Adrenal gland (tissue), 12 donors: Measurements from ENCODE around the gene CCDC27. TPM values are rescaled to one million over a fixed set of nuclear protein-coding genes. Genes with fewer than 3 reads are reported as not detected.

Experiments used
- DNase-seq, 7 donors: peaks; one replicate each; pipeline ENCODE4 v3.0.0-alpha.2; 2019 to 2020
- H3K27ac ChIP-seq, 5 donors: fragments of 200-600 bp; sonication (generic) in 4 of 5; 1 replicate in 3 of 5; 2 replicates in 2 of 5; pipeline versions ENCODE4 v1.5.1 to v1.8.0; 2016 to 2020; ENCODE audit warnings: mild to moderate bottlenecking in 1 of 5
- H3K27me3 ChIP-seq: fragments of 200-600 bp; 2 replicates; pipeline ENCODE4 v1.8.0; 2021
- H3K36me3 ChIP-seq, 2 donors: fragments of 200-600 bp; replicated peaks in 1 of 2; 1 replicate in 1 of 2; 2 replicates in 1 of 2; pipeline versions ENCODE4 v1.5.1 to v1.8.0; 2018 to 2022
- H3K4me1 ChIP-seq, 2 donors: fragments of 200-600 bp; replicated peaks in 1 of 2; 1 replicate in 1 of 2; 2 replicates in 1 of 2; pipeline versions ENCODE4 v1.5.1 to v1.8.0; 2018 to 2021
- H3K4me3 ChIP-seq, 4 donors: fragments of 200-600 bp; sonication (generic) in 3 of 4; one replicate each; pipeline ENCODE4 v1.5.1; 2016 to 2018
- H3K9me3 ChIP-seq, 3 donors: fragments of 200-600 bp; sonication (generic) in 1 of 3; replicated peaks in 1 of 3; 1 replicate in 2 of 3; 2 replicates in 1 of 3; pipeline versions ENCODE4 v1.5.1 to v1.8.0; 2016 to 2021
- POLR2A ChIP-seq, 2 donors: fragments of 450-650 bp; IDR thresholded peaks; one replicate each; pipeline ENCODE4 v1.6.1; 2017; ENCODE audit warnings: antibody characterized with exemption in 2 of 2, mild to moderate bottlenecking in 2 of 2, moderate library complexity in 1 of 2
- WGBS, 4 donors: extraction: QIAGEN DNeasy Blood & Tissue Kit in 2 of 4; methylation state at CpG; one replicate each; pipeline versions ENCODE4 v1.1.5 to v1.1.7; 2013 to 2017; 5-methylcytosine and 5-hydroxymethylcytosine counted together
- intact Hi-C, 2 donors: fragments of 100-400 bp; cut with DNase I; formaldehyde crosslinking; loops; one replicate each; pipeline versions ENCODE4 v1.14.1 to v1.15.0; 2022 to 2023
- polyA plus RNA-seq, 3 donors: library from polyadenylated mRNA; stranded (reverse); fragments of 200-250 nt in 2 of 3; fragments of 350-450 nt in 1 of 3; fragmentation: Illumina TruSeq in 1 of 3; extraction: RNeasy Lipid Tissue Mini Kit (QIAGEN cat#74804) in 1 of 3; gene quantifications; one replicate each; pipeline ENCODE4 v1.2.3, GENCODE V29; 2013 to 2014
- total RNA-seq, 9 donors: library from RNA; depleted of rRNA in 4 of 9; stranded (reverse); fragments of >200 nt in 4 of 9; fragments of 120-200 nt in 1 of 9; fragmentation: NEBNext Ultra II Directional in 1 of 9; extraction: Animal tissue kit (Norgen Biotek cat#: 25700) in 1 of 9; gene quantifications; one replicate each; pipeline versions ENCODE4 v1.1.0 to v1.2.4, GENCODE V29; 2013 to 2023
- TF ChIP-seq, protein P1 (sequence below), 6 experiments: fragments of 450-650 bp in 4 of 6; fragments of 200-600 bp in 2 of 6; sonication (generic) in 1 of 6; IDR thresholded peaks; 1 replicate in 5 of 6; 2 replicates in 1 of 6; pipeline versions ENCODE4 v1.5.1 to v1.8.0; 2016 to 2021; ENCODE audit warnings: antibody characterized with exemption in 6 of 6, mild to moderate bottlenecking in 2 of 6, moderate library complexity in 1 of 6
- donor health status: healthy with polysubstance abuse.
- donor health status: Bipolar disorder and iron deficiency.
- donor health status: DM: yes; HTN: yes; CAD: no.
- donor health status: DM: no; HTN: no; CAD: no.
- donor health status: DM: no; HTN: no; CAD: no.
- donor health status: DM: yes; HTN: yes; CAD: no.

The CCDC27 gene
- total and polyA plus RNA-seq, 12 donors: not detected

DNA sequence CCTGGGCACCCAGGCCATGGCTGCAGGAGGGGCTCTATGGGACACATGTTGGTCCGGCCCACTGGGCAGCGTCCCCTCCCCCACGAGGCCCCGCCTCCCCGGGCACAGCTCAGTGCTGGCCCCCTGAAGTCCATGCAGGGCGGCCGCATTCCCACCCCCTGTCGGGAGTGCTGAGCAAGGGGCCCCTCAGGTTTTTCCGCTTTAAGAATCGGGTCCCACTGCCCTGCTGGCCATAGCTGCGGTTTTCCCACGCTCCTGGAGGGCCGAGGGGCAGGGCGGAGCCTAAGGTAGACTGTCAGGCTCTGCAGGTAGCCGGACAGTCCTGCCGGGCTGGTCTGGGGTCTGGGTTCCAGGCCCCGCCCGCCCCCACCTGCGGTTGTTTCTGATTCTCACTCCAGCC is 43.5 kb upstream of the CCDC27 start:
- Histone ChIP-seq H3K9me3 (no peaks in the 10 kb centered on the region), H3K4me1 (peaks cover 7 to 11% of the 10 kb centered on the region in 2 donors), H3K27ac (no peak overlapping the region), H3K27me3 (peaks cover 12% of the 10 kb centered on the region), H3K36me3 (no peaks in the 10 kb centered on the region), H3K4me3 (no peak overlapping the region)
- DNase-seq: no peak
- no peak for TF ChIP-seq POLR2A (IDR thresholded peaks at IDR 0.05)
- TF ChIP-seq, protein P1, sequence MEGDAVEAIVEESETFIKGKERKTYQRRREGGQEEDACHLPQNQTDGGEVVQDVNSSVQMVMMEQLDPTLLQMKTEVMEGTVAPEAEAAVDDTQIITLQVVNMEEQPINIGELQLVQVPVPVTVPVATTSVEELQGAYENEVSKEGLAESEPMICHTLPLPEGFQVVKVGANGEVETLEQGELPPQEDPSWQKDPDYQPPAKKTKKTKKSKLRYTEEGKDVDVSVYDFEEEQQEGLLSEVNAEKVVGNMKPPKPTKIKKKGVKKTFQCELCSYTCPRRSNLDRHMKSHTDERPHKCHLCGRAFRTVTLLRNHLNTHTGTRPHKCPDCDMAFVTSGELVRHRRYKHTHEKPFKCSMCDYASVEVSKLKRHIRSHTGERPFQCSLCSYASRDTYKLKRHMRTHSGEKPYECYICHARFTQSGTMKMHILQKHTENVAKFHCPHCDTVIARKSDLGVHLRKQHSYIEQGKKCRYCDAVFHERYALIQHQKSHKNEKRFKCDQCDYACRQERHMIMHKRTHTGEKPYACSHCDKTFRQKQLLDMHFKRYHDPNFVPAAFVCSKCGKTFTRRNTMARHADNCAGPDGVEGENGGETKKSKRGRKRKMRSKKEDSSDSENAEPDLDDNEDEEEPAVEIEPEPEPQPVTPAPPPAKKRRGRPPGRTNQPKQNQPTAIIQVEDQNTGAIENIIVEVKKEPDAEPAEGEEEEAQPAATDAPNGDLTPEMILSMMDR (IDR thresholded peaks at IDR 0.05): no peak
- intact Hi-C loops: no loop called here
- WGBS, 4 donors: 36 to 45% (median 40%) methylated on average over 8 to 19 of the region's 19 CpGs

DNA sequence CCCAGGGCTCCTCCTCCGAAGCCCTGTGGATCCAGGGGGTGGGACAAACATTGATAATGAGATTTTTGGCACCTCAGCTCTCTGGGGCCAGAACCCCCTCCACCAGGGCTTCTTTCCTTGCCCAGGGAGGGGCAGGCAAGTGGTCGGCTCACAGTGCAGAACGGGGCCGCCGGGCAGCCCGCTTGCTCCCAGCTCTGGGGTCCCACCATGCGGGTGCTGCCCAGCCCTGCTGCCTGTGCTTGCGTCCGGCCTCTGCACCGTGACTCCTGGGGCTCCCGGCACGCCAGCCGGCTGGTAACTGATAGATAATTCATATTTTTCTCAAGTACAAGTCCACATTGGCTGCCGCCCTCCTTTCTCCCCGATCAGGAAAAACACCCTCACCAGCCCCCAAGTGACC is 42.0 kb upstream of the CCDC27 start:
- Histone ChIP-seq H3K4me1 (peaks cover 13 to 24% of the 10 kb centered on the region in 2 donors), H3K4me3 (no peak overlapping the region), H3K9me3 (no peaks in the 10 kb centered on the region), H3K27ac (no peak overlapping the region), H3K27me3 (peaks cover 12% of the 10 kb centered on the region), H3K36me3 (no peaks in the 10 kb centered on the region)
- intact Hi-C loops: no loop called here
- TF ChIP-seq POLR2A (IDR thresholded peaks at IDR 0.05): no peak
- TF ChIP-seq, protein P1 (IDR thresholded peaks at IDR 0.05): no peak
- WGBS, 4 donors: 76 to 93% (median 90%) methylated on average over 3 to 15 of the region's 15 CpGs
- no peak for DNase-seq

DNA sequence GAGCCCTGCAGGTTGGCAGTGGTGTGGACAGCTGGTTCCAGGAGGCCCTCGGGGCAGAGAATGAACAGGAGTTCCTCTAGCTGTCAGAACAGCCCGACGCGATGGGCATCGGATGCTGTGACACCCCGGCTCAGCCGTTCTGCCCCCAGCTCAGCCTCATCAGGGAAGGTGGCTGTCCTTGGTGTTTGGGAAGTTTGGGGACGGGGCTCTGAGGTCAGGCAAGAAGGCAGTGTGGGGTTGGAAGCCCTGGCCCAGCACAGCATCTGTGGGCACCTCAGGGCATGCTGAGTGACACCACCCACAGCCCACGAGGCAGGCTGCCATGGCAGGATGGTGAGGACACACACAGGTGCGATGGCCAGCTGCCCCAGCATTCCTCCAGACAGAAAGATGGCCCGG is 40.9 kb upstream of the CCDC27 start:
- H3K4me1 ChIP-seq: peaks cover 13 to 24% of the 10 kb centered on the region in 2 donors
- H3K4me3 ChIP-seq: no peak overlapping the region
- no peak overlapping the region for H3K27ac ChIP-seq
- H3K27me3 ChIP-seq: peaks cover 12% of the 10 kb centered on the region
- 69 to 88% (median 75%) methylated on average over 3 to 11 of the region's 11 CpGs for WGBS, 4 donors
- no peaks in the 10 kb centered on the region for H3K36me3 ChIP-seq
- TF ChIP-seq POLR2A (IDR thresholded peaks at IDR 0.05): no peak
- TF ChIP-seq, protein P1 (IDR thresholded peaks at IDR 0.05): no peak
- no peaks in the 10 kb centered on the region for H3K9me3 ChIP-seq
- intact Hi-C loops: no loop called here
- DNase-seq: no peak

DNA sequence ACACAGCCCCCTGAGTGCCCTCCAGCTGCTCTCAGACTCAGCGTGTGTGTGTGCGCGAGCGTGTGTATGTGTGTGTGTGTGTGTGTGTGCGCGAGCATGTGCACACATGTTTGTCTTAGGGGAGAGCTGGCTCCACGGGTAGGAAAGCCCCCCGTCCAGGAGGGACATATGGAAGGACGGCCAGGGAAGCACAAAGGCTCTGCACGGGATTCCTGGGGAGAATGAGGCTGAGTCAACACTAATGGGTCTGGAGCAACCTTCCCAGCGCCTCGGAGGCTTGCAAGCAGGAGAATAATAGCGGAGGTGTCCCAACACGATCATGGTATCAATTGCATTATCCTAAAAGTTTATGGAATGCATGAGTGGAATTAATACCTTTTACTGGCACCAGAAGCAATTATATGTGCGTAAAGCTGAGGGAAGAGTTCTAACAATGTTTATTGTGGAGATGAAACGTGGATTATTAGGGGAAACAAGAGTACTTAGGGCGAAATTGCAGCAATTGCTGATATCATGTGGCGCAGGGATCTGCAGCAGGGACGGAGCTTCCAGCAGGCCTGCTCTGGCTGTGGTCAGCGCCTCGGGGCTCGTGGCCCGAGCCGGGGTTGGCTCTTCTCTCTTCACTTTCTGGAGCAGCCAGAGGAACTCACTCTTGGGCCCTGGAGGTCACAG is 40.3 kb upstream of the CCDC27 start:
- peaks cover 13 to 24% of the 10 kb centered on the region in 2 donors for H3K4me1 ChIP-seq
- intact Hi-C loops: no loop called here
- H3K36me3 ChIP-seq: no peaks in the 10 kb centered on the region
- H3K27ac ChIP-seq: no peak overlapping the region
- WGBS, 4 donors: 77 to 85% (median 79%) methylated on average over 24 of the region's 24 CpGs
- H3K27me3 ChIP-seq: peaks cover 12% of the 10 kb centered on the region
- no peak overlapping the region for H3K4me3 ChIP-seq
- no peaks in the 10 kb centered on the region for H3K9me3 ChIP-seq
- DNase-seq: peak in 1 of 7 donors; percentile 57
- TF ChIP-seq, protein P1 (IDR thresholded peaks at IDR 0.05): no peak
- TF ChIP-seq POLR2A (IDR thresholded peaks at IDR 0.05): no peak
